ENCODE results near the gene IPMK.

IPMK gene

DNA sequence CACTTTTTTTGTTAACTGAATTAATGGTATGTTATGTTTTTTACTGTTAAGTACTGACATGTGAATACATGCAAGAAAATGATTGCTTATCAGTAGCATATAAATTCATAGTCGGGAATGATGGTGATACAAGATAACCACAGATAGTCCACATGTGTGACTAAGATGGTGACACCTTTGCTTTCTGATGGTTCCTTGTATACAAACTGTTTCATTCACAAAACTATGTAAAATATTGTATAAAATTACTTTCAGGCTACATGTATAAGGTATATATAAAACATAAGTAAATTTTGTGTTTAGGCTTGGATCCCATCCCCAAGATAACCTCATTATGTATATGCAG lies 11.2 kb upstream of the IPMK start:
- no peak overlapping the region for H3K4me3 ChIP-seq (ENCODE audit: low read depth, low read length)
- DNase-seq (ENCODE audit: low read depth): no peak
- TF ChIP-seq, protein P1, sequence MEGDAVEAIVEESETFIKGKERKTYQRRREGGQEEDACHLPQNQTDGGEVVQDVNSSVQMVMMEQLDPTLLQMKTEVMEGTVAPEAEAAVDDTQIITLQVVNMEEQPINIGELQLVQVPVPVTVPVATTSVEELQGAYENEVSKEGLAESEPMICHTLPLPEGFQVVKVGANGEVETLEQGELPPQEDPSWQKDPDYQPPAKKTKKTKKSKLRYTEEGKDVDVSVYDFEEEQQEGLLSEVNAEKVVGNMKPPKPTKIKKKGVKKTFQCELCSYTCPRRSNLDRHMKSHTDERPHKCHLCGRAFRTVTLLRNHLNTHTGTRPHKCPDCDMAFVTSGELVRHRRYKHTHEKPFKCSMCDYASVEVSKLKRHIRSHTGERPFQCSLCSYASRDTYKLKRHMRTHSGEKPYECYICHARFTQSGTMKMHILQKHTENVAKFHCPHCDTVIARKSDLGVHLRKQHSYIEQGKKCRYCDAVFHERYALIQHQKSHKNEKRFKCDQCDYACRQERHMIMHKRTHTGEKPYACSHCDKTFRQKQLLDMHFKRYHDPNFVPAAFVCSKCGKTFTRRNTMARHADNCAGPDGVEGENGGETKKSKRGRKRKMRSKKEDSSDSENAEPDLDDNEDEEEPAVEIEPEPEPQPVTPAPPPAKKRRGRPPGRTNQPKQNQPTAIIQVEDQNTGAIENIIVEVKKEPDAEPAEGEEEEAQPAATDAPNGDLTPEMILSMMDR (conservative IDR thresholded peaks at IDR 0.05; ENCODE audit: low read depth, low read length): no peak

DNA sequence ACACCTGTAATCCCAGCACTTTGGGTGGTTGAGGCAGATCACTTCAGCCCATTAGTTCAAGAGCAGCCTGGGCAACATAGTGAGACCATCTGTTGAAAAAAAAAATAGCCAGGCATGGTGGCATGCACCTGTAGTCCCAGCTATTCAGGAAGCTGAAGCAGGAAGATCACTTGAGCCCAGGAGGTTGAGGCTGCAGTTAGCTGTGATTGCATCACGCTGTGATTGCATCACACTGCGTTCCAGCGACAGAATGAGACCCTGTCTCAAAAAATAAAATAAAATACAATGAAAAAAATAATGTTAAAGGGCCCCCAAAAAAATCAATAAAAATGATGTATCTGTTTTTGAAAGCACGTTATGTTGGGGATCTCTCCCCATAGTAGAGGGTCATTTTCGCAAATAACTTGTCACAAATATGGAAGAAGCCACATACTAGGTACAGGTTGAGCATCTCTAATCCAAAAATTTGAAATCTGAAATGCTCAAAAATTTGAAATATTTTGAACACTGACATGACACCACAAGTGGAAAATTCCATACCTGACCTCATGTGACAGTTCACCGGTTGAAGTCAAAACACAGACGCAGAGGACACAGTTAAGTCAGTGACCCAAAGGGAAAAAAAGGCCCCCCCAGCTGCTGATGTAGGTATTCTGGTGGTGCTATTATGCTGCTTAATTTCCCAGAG lies 10.7 kb upstream of the IPMK start:
- TF ChIP-seq, protein P1 (conservative IDR thresholded peaks at IDR 0.05; ENCODE audit: low read depth, low read length): no peak
- no peak for DNase-seq (ENCODE audit: low read depth)
- no peak overlapping the region for H3K4me3 ChIP-seq (ENCODE audit: low read depth, low read length)

DNA sequence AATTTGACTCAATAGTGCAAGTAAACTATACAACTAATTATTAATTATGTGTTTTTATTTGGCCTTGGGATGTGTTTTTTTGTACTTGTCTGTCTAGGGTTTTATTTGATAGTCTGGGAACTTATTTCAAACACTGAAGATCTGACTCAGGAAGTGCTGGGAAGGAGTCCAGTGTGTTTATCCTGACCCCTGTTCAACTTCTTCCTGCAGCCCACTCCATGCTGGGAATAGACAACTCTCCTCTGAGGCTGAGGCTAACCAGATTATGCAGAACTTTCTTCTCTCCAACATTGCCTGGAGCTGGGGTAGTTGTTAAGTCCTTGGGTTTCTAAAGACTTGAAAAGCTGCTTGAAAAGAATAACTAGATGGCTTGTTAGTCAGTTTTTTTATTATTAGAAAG lies 8.2 kb upstream of the IPMK start:
- no peak overlapping the region for H3K4me3 ChIP-seq (ENCODE audit: low read depth, low read length)
- TF ChIP-seq, protein P1 (conservative IDR thresholded peaks at IDR 0.05; ENCODE audit: low read depth, low read length): no peak
- DNase-seq (ENCODE audit: low read depth): peak; percentile 78

DNA sequence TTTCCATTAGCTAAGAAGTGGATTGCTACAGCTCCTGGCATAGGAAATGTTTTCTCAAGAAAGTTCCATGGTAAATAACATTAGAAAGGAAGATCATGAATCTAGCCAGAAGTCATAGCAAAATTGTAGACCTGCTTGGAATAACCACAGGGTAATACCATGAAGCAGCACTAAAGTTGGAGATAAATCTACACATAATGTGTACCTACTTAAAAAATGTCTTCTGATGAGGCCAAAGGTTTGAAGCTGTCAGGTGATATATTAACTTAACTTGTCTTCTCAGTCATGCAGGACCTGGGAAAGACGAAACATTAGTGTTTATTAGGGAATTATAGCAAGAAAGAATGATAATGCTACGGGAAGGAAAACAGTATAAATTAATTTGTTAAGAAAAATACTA lies 7.6 kb upstream of the IPMK start:
- TF ChIP-seq, protein P1 (conservative IDR thresholded peaks at IDR 0.05; ENCODE audit: low read depth, low read length): no peak
- no peak overlapping the region for H3K4me3 ChIP-seq (ENCODE audit: low read depth, low read length)
- DNase-seq (ENCODE audit: low read depth): no peak

DNA sequence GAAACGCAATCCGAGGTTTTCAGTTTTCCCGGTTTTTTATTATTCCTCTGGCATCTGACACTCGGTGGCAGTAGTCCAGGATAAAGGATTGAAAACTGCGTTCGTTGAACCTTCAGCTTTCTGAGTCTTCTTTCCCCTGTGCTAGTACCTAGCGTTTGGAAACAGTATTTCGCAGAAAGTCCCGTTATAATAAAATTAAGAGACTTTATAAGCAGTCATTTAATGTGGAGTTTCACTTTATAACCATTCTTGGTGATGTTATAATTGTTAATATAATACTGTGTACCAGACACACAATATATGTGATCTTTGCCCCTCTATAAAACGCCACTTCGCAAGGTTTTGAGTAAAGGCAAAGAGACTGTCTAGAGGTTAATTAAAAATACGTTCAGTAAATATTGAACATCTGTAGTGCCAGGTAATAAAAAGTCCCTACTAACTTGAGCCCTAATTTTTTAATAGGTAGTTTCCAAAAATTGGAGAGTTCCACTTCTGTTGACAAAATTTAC lies 2.1 kb upstream of the IPMK start:
- no peak for DNase-seq (ENCODE audit: low read depth)
- H3K4me3 ChIP-seq (ENCODE audit: low read depth, low read length): peak overlapping the region; percentile 84
- TF ChIP-seq, protein P1 (conservative IDR thresholded peaks at IDR 0.05; ENCODE audit: low read depth, low read length): no peak

DNA sequence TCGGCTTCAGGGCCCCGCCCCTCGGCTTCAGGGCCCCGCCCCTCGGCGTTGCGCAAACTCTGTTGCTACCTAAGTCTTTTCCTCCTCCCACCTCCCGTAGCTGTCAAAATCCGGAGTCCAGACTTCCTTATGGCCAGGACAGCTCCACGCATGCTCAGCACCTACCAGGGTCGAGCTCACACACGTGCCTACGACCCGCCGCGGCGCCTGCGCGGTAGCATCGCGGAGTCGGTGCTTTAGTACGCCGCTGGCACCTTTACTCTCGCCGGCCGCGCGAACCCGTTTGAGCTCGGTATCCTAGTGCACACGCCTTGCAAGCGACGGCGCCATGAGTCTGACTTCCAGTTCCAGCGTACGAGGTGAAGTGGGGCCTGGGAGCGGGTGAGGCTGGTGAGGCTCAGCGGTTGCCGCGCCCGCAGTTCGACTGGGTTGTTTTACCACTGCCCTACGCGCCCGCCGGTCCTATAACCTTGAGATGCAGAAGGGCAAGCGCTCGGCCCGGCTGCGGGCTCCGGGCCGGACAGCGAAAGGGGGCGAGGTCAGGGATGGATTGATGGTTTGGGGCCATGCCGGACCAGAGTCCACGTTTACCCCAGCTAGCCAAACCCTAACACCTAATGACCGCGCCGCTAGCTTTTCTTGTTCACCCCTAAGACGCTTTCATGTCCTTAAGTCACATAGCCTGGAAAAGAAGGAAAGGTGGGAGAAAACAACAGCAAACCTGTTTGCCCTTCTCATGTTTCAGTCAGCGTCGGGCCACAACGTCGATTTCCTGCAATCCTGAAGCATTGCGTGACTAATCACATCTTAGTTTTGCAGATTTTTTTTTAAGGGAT lies 1.5 kb upstream of the IPMK start, which contains the start of gene CISD1:
Gene CISD1 (plus strand): TSS at position 217 of the 836 bp plus-strand sequence. CDS start 112 bp downstream, at position 329.
- peak; percentile 100 for DNase-seq (ENCODE audit: low read depth)
- H3K4me3 ChIP-seq (ENCODE audit: low read depth, low read length): peak within 1 kb of the TSS; percentile 84
- TF ChIP-seq, protein P1 (conservative IDR thresholded peaks at IDR 0.05; ENCODE audit: low read depth, low read length): no peak

Data from choroid plexus epithelial cell (primary cell).